Central memory CD8-positive, alpha-beta T cell (primary cell): Measurements from ENCODE around the gene GLIS2.

Source experiments
- ATAC-seq: fragments of 150-1000 bp; cut with Tn5 transposase; replicated peaks from 2 replicates; pipeline ENCODE4 v1.10.0; 2022; ENCODE audit warnings: mild to moderate bottlenecking, moderate FRiP score, moderate number of reproducible peaks; ENCODE audit not compliant: poor library complexity, severe bottlenecking; ENCODE audit errors: extremely low read depth
- DNase-seq, 2 donors: peaks; one replicate each; pipeline ENCODE4 v3.0.0; 2021; ENCODE audit warnings: low spot score in 2 of 2
- H3K27ac Mint-ChIP-seq: one replicate; pipeline ENCODE4 v1.8.0; 2022; ENCODE audit warnings: low read depth, mild to moderate bottlenecking, moderate library complexity, mixed read lengths
- H3K27me3 Mint-ChIP-seq: one replicate; pipeline ENCODE4 v1.8.0; 2022; ENCODE audit warnings: mixed read lengths
- H3K36me3 Mint-ChIP-seq: one replicate; pipeline ENCODE4 v1.8.0; 2022; ENCODE audit warnings: mild to moderate bottlenecking, moderate library complexity, mixed read lengths; ENCODE audit not compliant: insufficient read depth
- H3K4me1 Mint-ChIP-seq: one replicate; pipeline ENCODE4 v1.8.0; 2022; ENCODE audit warnings: mixed read lengths
- H3K4me3 Mint-ChIP-seq: one replicate; pipeline ENCODE4 v1.8.0; 2022; ENCODE audit warnings: mild to moderate bottlenecking, moderate library complexity, mixed read lengths
- H3K9me3 Mint-ChIP-seq: one replicate; pipeline ENCODE4 v1.8.0; 2022; ENCODE audit warnings: mixed read lengths

Gene GLIS2

GRCh38 chr16:4359914-4360313 lies 44.0 kb downstream of the GLIS2 start:
- no peak for DNase-seq
- no peaks in the 10 kb centered on the region for H3K9me3 Mint-ChIP-seq
- H3K27ac Mint-ChIP-seq: peak overlapping the region; percentile 12
- H3K4me1 Mint-ChIP-seq: no peaks in the 10 kb centered on the region
- no peak for ATAC-seq
- H3K27me3 Mint-ChIP-seq: no peaks in the 10 kb centered on the region
- no peak overlapping the region for H3K4me3 Mint-ChIP-seq
- H3K36me3 Mint-ChIP-seq: peaks cover 47% of the 10 kb centered on the region

- no peak overlapping the region for H3K4me3 Mint-ChIP-seq
- no peaks in the 10 kb centered on the region for H3K9me3 Mint-ChIP-seq
- ATAC-seq (no peak), DNase-seq (no peak)
- no peaks in the 10 kb centered on the region for H3K27me3 Mint-ChIP-seq
- H3K4me1 Mint-ChIP-seq: no peaks in the 10 kb centered on the region
- H3K36me3 Mint-ChIP-seq: peaks cover 47% of the 10 kb centered on the region
- H3K27ac Mint-ChIP-seq: no peak overlapping the region
Measured at GRCh38 chr16:4360538-4361021, 44.7 kb downstream of the GLIS2 start.

GRCh38 chr16:4361033-4361943 lies 45.4 kb downstream of the GLIS2 start:
- Mint-ChIP-seq H3K27me3 (no peaks in the 10 kb centered on the region), H3K4me1 (no peaks in the 10 kb centered on the region), H3K27ac (no peak overlapping the region), H3K9me3 (no peaks in the 10 kb centered on the region), H3K4me3 (no peak overlapping the region), H3K36me3 (peaks cover 50% of the 10 kb centered on the region)
- ATAC-seq: no peak
- no peak for DNase-seq

- H3K27me3 Mint-ChIP-seq: no peaks in the 10 kb centered on the region
- no peak overlapping the region for H3K4me3 Mint-ChIP-seq
- no peak overlapping the region for H3K27ac Mint-ChIP-seq
- no peaks in the 10 kb centered on the region for H3K9me3 Mint-ChIP-seq
- no peak for ATAC-seq
- H3K36me3 Mint-ChIP-seq: peaks cover 51% of the 10 kb centered on the region
- H3K4me1 Mint-ChIP-seq: no peaks in the 10 kb centered on the region
- no peak for DNase-seq
Measured at GRCh38 chr16:4361944-4362311, 46.1 kb downstream of the GLIS2 start.

GRCh38 chr16:4362476-4363135 lies 46.7 kb downstream of the GLIS2 start:
- Mint-ChIP-seq H3K4me1 (peaks cover 3% of the 10 kb centered on the region), H3K9me3 (no peaks in the 10 kb centered on the region), H3K4me3 (no peak overlapping the region), H3K27me3 (no peaks in the 10 kb centered on the region), H3K36me3 (peaks cover 46% of the 10 kb centered on the region), H3K27ac (no peak overlapping the region)
- ATAC-seq (no peak), DNase-seq (no peak)

GRCh38 chr16:4364196-4365013 lies 48.5 kb downstream of the GLIS2 start:
- Mint-ChIP-seq H3K36me3 (peaks cover 36% of the 10 kb centered on the region), H3K9me3 (no peaks in the 10 kb centered on the region), H3K27me3 (no peaks in the 10 kb centered on the region), H3K4me3 (no peak overlapping the region), H3K4me1 (peaks cover 4% of the 10 kb centered on the region), H3K27ac (no peak overlapping the region)
- DNase-seq (no peak), ATAC-seq (no peak)

GRCh38 chr16:4365014-4365406 lies 49.1 kb downstream of the GLIS2 start:
- ATAC-seq: no peak
- H3K36me3 Mint-ChIP-seq: peaks cover 34% of the 10 kb centered on the region
- no peaks in the 10 kb centered on the region for H3K9me3 Mint-ChIP-seq
- no peak for DNase-seq
- no peak overlapping the region for H3K4me3 Mint-ChIP-seq
- no peak overlapping the region for H3K27ac Mint-ChIP-seq
- H3K4me1 Mint-ChIP-seq: peaks cover 4% of the 10 kb centered on the region
- H3K27me3 Mint-ChIP-seq: no peaks in the 10 kb centered on the region

GRCh38 chr16:4365615-4366014 lies 49.7 kb downstream of the GLIS2 start:
- no peak for DNase-seq
- Mint-ChIP-seq H3K27me3 (no peaks in the 10 kb centered on the region), H3K36me3 (peaks cover 31% of the 10 kb centered on the region), H3K4me3 (no peak overlapping the region), H3K9me3 (no peaks in the 10 kb centered on the region), H3K4me1 (peaks cover 4% of the 10 kb centered on the region), H3K27ac (no peak overlapping the region)
- no peak for ATAC-seq

- Mint-ChIP-seq H3K27me3 (no peaks in the 10 kb centered on the region), H3K27ac (peak overlapping the region; percentile 85)
Measured at GRCh38 chr16:4366016-4366415, 50.1 kb downstream of the GLIS2 start.

GRCh38 chr16:4367393-4367856 lies 51.6 kb downstream of the GLIS2 start:
- Mint-ChIP-seq H3K36me3 (peaks cover 28% of the 10 kb centered on the region), H3K4me1 (peaks cover 4% of the 10 kb centered on the region), H3K9me3 (no peaks in the 10 kb centered on the region), H3K4me3 (no peak overlapping the region), H3K27me3 (no peaks in the 10 kb centered on the region), H3K27ac (no peak overlapping the region)
- ATAC-seq (no peak), DNase-seq (no peak)

More at GRCh38 chr16:4366016-4366415, 50.1 kb downstream of the GLIS2 start:
- no peak for ATAC-seq
- Mint-ChIP-seq H3K9me3 (no peaks in the 10 kb centered on the region), H3K4me1 (peaks cover 4% of the 10 kb centered on the region), H3K4me3 (no peak overlapping the region), H3K36me3 (peaks cover 31% of the 10 kb centered on the region)
- DNase-seq: no peak

- ATAC-seq: no peak
- Mint-ChIP-seq H3K4me3 (no peak overlapping the region), H3K27ac (no peak overlapping the region), H3K27me3 (no peaks in the 10 kb centered on the region), H3K36me3 (peaks cover 18% of the 10 kb centered on the region), H3K4me1 (peaks cover 10% of the 10 kb centered on the region), H3K9me3 (no peaks in the 10 kb centered on the region)
- DNase-seq: no peak
Measured at GRCh38 chr16:4369007-4369733, 53.3 kb downstream of the GLIS2 start.

GRCh38 chr16:4370151-4370550 lies 54.3 kb downstream of the GLIS2 start:
- Mint-ChIP-seq H3K4me1 (peaks cover 10% of the 10 kb centered on the region), H3K27me3 (no peaks in the 10 kb centered on the region), H3K27ac (no peak overlapping the region), H3K36me3 (peaks cover 14% of the 10 kb centered on the region), H3K4me3 (no peak overlapping the region), H3K9me3 (no peaks in the 10 kb centered on the region)
- no peak for ATAC-seq
- no peak for DNase-seq
